GM18907 (cell line): ENCODE measurements around the gene METRNL.

Source experiments
- ATAC-seq: cut with Tn5 transposase; IDR thresholded peaks from one replicate; pipeline ENCODE4 v1.9.1; 2021; ENCODE audit warnings: mild to moderate bottlenecking, moderate library complexity; ENCODE audit not compliant: unreplicated experiment

The METRNL gene

GRCh38 chr17:83103943-83104311 is 24.5 kb downstream of the METRNL start:
- ATAC-seq: no peak

- ATAC-seq: no peak
Observed at GRCh38 chr17:83104577-83105505, 25.4 kb downstream of the METRNL start.

GRCh38 chr17:83105512-83105911 is 26.1 kb downstream of the METRNL start:
- ATAC-seq: no peak

GRCh38 chr17:83106056-83106588 is 26.7 kb downstream of the METRNL start:
- ATAC-seq: no peak

- no peak for ATAC-seq
Observed at GRCh38 chr17:83106913-83107655, 27.7 kb downstream of the METRNL start.

GRCh38 chr17:83107656-83108048 is 28.2 kb downstream of the METRNL start:
- no peak for ATAC-seq

GRCh38 chr17:83108709-83109108 is 29.3 kb downstream of the METRNL start:
- ATAC-seq: no peak

GRCh38 chr17:83109386-83109785 is 30.0 kb downstream of the METRNL start:
- ATAC-seq: no peak

GRCh38 chr17:83109793-83110645 is 30.6 kb downstream of the METRNL start:
- no peak for ATAC-seq

GRCh38 chr17:83110735-83111134 is 31.3 kb downstream of the METRNL start:
- ATAC-seq: no peak

GRCh38 chr17:83111516-83112282 is 32.3 kb downstream of the METRNL start:
- no peak for ATAC-seq

- ATAC-seq: no peak
Observed at GRCh38 chr17:83113381-83113780, 34.0 kb downstream of the METRNL start.

- ATAC-seq: no peak
Observed at GRCh38 chr17:83113792-83114191, 34.4 kb downstream of the METRNL start.

- ATAC-seq: no peak
Observed at GRCh38 chr17:83114706-83115105, 35.3 kb downstream of the METRNL start.

GRCh38 chr17:83115202-83115651 is 35.8 kb downstream of the METRNL start:
- no peak for ATAC-seq

GRCh38 chr17:83115832-83116231 is 36.4 kb downstream of the METRNL start:
- no peak for ATAC-seq

- ATAC-seq: no peak
Observed at GRCh38 chr17:83116311-83116771, 36.9 kb downstream of the METRNL start.

- ATAC-seq: no peak
Observed at GRCh38 chr17:83116783-83117555, 37.6 kb downstream of the METRNL start.

- no peak for ATAC-seq
Observed at GRCh38 chr17:83117583-83117982, 38.2 kb downstream of the METRNL start.
